Urothelium cell line (cell line): ENCODE measurements around the gene LRRC1.
A peak's percentile ranks its signal among the peaks of the same experiment; 100 is the strongest.

Source experiments
- DNase-seq: peaks from one replicate; pipeline ENCODE4 v3.0.0; 2011; ENCODE audit warnings: low spot score, mixed read lengths
- FAIRE-seq: peaks from 2 replicates; lab custom pipeline; 2011; peaks lifted over from hg19 to GRCh38; lab: Jason Lieb, UNC

The LRRC1 gene

DNA sequence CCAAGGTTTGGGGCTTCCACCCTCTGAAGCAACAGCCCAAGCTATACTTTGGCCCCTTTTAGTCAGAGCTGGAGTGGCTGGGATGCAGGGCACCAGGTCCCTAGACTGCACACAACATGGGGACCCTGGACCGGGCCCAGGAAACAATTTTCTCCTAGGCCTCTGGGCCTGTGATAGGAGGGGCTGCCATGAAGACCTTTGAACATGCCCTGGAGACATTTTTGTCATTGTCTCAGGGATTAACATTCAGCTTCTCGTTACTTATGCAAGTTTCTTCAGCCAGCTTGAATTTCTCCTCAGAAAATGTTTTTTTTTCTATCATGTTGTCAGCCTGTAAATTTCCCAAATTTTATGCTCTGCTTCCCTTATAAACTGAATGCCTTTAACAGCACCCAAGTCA is 82.3 kb downstream of the LRRC1 start:
- FAIRE-seq (no peak), DNase-seq (no peak)

DNA sequence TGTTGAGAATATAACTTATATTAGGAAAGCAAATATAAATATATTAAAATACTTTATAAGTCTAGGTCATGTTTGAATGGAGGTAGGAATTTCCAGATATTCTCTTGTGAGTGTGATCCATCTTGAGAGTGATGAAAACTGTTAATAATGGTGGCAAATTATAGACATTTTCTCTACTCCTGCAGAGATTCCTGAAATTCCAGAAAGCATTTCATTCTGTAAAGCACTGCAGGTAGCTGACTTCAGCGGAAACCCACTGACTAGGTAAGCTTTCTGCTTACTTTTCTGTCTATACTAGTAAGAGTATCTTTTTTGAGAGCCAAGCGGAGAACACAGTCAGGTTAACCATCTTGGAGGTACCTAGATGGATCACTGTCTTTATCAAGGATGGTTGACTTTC is 84.0 kb downstream of the LRRC1 start:
- DNase-seq (no peak), FAIRE-seq (no peak)

DNA sequence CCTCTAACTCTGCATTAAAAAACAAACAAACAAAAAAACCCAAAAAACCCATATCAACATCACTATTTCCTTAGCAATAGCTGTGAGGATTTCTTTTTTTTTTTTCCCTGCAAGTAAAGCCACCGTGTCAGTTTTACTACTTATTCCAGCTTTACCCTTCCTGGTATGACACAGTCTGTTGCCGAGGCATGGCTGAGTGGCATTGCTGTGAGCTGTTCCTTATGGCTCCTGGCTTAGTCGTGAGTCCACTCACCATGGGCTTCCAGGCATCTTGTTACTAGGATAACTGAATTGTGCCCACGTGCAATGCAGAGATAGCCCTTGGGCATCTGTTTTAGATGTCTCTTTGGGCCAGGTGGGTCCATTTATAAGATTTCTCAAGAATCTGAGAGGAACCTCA is 84.8 kb downstream of the LRRC1 start:
- FAIRE-seq = no peak

DNA sequence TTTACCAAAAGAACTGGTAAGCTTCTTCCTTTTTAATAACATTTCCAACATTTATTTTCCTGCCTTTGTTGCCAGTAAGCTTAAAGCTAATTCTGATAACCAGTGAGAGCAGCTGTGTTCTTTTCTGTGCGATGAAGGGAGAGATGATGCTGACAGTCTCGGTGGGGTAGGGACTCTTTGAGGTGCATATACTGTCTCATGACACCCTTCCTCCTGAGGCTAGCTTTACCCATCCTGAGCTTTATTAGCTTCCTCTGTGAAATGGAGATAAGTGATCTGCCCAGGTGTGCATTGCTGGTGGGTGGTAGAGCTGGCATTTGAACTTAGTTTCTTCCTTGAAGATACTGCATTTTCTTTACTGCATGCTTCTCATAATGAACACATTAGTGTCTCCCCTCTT is 92.5 kb downstream of the LRRC1 start:
- DNase-seq (no peak), FAIRE-seq (no peak)

More for the DNA sequence above, 84.8 kb downstream of the LRRC1 start:
- DNase-seq = no peak

DNA sequence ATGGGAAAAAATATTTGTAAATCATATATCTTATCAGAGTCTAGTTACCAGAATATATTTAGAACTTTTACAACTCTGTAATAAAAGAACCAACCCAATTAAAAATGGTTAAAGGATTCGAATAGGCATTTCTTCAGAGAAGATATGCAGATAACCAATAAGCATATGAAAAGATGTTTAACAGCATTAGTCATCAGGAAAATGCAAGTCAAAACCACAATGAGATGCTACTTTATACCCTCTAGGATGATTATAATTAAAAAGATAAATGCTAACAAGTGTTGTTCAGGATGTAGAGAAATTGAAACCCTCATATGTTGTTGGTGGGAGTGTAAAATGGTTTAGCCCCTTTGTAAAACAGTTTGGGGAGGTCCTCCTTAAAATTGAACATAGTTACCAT is 94.1 kb downstream of the LRRC1 start:
- DNase-seq (no peak), FAIRE-seq (no peak)

DNA sequence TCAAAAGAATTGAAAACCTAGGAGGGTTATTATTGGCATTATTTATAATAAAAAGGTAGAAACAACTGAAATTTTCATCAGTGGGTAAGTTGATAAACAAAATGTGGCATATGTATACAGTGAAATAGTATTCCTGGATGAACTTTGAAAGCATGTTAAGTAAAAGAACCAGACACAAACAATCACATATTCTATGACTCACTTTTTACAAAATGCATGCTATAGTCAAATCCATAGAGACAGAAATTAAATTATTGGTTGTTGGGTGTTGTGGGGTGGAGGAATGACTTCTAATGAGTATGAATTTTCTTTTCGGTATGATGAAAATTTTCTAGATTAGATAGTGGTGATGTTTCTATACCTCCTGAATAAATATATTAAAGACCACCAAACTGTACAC is 94.6 kb downstream of the LRRC1 start:
- DNase-seq = no peak
- FAIRE-seq = no peak

DNA sequence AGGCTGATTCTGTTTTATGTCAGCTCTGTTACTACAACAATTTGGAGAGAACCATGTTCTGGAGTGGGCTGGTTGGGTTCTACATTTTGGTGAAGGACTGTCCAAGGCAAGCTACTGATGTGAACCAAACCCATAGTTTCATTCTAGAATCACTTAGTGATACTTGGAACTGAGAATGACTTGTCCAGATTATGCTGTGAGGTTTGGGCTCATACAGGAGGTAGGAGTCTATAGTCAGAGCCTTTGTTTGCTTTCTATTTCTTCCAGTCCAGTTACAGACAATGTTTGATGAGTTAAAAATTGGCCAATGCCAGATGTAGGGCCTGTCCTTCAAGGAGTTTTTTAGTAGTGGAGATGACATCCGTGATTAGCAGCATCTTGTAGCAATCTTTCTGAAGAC is 97.9 kb downstream of the LRRC1 start:
- DNase-seq = no peak
- FAIRE-seq = no peak

DNA sequence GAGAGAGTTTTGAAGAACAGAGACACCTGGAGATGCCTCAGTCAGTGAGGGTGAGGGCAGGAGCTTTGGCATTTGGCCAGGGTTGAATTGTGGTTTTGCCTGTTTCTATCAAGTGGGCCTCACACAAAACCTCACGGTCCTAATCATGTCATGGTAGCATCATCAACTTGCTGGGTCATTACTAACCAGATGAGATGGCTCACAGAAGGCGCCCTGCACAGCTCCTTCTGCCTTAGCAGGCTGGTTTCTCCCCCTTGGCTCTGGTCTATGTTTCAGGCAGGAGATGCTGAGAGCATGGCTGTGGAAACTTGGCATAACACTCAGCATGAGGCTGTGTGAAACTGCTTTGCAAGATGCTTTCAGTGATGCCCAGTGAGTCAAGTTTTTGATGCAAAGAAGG is 99.3 kb downstream of the LRRC1 start:
- DNase-seq (peak; percentile 65), FAIRE-seq (peak; percentile 69)

DNA sequence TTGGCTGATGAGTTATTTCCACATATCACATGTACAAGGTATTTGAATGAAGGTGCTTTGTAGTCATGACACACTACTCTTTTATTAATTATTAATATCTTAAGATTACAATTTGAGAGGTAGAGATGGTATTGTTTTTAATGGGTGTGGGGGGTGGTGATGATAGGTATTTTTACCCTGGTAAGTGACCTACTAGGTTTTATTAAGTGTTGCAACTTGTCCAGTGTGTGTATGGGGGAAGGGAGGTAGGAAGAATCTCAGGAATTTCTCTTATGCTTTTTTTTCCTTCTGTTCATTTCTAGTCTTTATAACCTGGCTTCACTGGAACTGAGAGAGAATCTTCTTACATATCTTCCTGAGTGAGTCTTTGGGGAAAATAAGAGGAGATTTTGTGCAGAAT is 101.4 kb downstream of the LRRC1 start:
- DNase-seq = peak; percentile 39
- peak; percentile 79 for FAIRE-seq

DNA sequence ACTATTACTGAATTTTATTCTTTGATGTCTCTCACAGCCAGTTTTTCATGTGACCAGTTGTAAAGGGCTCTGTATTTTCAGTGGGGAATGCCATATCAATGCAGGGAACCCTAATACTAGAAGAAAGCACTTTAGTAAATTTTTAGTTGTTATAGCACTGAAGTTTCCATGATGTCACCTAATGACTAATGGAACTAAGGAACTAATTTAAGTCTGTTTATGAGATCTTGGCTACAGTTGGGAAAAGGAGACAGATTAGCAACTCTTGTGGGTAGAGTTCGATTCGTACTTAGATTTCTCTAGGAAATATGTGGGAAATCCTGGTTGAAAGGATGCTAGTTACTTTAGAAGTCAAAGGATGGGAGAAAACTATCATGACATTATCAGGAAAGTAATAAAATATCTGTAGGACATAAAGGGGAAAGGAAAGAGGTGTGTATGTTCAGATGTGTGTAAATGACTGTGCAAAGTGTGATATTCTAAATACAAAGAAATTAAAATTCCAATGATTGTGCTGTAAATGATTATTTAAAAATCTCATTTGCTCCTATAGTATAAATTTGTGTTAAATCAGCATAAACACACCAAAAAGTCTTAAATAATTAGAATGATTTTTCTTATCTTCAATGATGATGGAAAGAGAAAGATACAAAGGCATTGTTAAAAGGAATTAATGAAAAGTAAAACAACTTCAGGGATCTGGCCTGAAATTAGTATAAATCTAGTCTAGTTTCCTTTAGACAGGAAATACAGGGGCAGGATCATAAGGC is 103.4 kb downstream of the LRRC1 start:
- FAIRE-seq = no peak
- DNase-seq = no peak

DNA sequence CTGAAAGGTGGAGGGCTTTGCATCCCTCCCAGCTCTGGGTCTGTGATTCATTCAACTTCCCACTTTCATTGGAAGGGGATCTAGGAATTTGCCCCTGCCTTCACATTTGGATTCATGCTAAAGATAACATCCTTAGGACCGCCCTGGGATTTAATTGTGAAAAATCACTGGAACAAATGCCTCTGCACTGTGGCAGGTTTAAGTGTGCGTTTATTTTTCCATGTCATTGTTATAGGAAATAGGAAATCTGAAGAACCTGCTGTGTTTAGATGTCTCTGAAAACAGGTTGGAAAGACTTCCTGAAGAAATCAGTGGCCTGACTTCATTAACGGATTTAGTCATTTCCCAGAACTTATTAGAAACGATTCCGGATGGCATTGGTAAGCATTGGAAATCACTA is 104.7 kb downstream of the LRRC1 start:
- DNase-seq = no peak
- FAIRE-seq = no peak

DNA sequence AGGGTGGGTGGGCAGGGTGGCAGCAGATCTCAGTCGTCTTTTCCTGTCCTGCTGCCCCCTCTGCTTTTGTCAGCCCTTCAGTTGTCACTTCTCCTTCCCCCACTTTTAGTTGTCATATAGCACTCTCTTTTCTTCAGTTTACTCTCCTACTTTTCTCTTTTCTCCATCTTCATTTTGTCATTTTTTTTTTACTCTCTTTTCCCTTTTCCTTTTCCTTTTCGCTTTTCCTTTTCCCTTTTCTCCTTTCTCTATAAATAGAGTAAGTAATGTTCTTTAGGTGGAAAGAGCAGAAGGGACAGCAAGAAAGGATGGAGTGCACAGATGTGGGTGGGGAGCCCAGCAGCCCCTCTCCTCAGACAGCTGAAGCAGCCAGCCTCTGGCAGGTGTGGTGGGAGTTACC is 108.6 kb downstream of the LRRC1 start:
- no peak for FAIRE-seq
- no peak for DNase-seq

DNA sequence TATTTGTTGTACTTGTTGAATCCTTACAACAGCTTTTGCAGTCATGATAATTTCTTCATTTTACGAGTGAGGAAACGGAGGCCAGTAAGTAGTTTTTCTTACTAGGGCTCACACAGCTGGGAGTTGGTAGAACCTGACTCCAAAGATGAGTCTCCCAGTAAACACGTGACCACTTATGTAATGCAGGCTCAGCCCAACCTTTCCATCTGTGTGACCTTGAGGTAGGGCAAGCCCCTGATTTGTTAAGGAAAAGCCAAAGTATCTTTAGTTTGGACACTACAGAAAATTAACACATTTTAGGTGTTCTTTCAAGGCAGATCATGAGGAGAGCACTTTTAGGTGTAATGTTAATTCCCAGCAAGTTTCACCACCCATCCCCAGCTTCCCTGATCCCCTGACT is 111.3 kb downstream of the LRRC1 start:
- DNase-seq = no peak
- FAIRE-seq = no peak

DNA sequence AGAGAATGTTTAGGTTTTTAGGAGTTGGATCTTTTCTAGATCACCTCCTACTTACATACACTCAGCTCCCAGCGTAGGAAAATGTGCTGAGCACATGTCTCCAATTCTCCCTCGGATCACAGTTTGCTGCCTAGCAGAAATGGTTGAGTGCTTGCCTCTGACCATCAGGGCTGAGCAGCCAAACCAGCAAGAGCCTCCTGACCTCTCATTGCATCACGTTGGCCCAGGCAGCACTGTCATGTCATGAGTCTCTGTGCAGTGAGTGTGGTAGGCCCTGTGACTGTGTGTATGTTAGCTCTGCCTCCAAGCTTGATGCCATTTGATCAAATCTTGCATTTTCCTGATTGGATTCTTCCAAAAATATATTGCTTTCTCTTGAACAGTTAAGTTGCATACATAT is 112.0 kb downstream of the LRRC1 start:
- FAIRE-seq (peak; percentile 77), DNase-seq (no peak)

DNA sequence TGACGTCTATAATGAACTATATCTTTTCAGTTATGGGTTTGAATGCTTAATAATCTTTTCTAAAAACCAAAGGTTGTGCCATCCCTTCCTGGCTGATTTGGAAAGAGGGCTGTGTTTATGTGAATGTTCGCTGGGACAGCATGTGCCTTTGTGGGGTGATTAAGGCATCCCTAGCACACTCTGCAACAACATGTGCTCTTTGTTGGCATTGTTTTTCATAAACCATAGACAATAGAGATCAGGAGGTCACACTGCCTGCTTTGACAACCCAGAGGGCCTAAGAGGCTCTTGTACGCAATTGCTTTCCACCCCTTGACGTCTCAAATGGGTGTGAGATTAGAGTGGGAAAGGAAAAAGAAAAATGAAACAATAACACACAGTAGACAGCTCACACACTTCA is 116.0 kb downstream of the LRRC1 start:
- no peak for FAIRE-seq
- DNase-seq = no peak

DNA sequence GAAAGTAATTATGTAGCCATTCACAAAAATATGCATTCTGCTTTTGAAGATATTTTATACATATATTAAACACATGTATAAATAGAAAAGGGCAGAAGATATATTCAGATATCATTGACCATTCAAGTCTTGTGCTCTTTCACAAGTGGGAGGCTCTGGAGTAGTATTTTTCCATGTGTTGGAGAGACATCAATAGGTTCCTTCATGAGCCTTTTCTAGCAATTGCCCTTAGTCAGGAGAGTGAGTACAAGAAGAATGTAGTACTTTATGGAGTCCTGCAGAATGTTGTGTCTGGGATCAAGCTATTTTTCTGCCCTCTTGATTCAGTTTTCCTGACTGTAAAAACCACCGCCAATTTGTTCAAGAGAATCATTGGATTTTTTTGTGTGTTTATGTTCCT is 117.9 kb downstream of the LRRC1 start:
- DNase-seq = no peak
- FAIRE-seq = no peak

DNA sequence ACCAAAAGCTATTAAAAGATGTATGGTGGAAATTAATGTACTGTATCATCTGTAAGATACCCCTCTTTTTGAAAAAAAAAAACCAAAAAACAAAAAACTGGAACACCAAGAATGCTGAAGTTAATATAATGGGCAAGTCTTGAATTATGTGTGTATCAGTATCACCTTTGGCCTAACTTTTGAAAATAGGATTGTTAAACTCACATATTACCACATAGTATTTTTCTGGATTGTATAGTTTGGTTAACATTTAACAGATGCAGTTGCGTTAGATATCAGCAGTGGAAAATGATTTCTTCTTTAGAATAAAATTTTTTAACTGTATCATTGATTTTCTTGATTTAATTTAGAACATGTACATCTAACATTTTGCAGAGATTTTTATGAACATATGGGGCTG is 118.5 kb downstream of the LRRC1 start:
- no peak for FAIRE-seq
- no peak for DNase-seq

DNA sequence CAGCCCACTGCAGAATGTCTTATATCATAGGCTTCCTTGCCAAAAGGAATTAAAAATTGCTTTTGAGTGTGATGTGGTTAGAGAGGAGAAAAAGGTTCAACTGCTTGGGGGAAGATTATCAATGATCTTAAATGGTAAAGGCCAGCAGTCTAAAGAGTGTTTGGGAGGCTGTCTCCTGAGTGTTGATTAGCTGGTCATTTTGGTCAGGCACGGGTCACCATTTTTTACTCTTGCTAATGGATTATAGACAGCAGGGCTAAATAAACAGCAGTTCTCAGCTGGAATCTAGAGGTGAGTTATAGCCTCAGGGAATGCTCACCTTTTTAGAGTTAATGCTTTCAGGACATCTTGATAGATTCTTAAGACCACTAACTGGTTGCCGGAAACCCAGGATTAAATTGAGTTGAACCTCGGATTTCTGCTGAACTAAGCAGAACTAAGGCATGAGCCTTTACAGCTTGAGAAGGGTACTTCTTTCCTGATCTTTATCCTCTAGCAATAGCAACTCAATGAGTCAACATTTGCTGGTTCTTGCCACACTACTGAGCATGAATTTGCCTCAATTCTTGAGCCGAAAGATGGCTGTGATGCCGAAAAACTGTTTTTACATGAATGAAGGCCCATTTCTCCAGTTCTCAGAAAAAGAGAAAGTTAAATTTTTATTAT is 120.4 kb downstream of the LRRC1 start:
- DNase-seq (no peak), FAIRE-seq (no peak)

DNA sequence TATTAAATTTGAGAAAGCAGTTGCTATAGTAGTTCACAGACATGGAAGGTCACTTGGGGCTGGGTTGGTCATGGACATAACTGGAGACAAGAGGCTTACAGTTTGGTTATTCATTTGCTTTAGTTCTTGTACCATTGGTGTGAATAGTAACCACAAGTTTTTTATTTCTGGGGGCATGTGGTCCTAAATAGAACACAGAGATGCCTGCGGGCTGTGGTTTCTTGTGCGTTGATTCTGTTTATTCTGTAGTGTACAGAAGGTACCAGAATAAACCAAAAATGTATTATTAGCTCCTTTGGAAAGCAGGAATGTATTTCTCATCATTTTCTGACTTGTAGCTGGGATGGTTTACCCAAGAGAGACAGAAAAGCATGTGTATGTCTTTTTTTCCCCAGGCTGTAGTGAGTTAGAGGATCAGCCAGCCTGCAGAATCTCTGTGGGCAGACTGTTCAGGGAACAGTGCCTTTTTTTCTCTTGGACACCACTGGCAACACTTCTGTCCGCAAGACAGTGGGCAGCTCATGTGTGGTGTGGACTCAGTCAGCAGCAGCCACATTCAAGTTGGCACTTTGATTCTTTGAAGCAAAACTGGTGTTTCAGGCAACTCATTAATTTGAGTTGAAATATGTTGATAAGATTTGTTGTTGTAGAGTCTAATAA is 122.1 kb downstream of the LRRC1 start:
- peak; percentile 17 for FAIRE-seq
- DNase-seq = no peak

DNA sequence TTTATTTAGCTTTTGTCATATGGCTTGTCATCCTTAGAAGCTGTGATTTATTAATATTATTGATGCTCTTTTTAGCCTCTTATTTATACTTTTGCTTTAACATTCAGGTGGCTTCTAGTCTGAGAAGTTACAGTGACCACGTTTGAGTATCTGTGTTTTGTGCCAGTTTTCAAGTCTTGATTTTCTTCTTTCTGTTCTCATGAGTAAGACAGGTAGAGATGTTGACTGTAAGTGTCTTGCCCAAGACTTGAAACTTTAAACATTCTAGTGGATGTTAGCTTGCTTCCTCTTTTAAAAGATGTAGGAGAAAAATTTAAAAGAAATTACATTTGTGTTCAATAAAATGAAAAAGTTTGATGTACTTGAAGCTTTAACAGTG is 122.6 kb downstream of the LRRC1 start:
- DNase-seq (no peak), FAIRE-seq (no peak)

DNA sequence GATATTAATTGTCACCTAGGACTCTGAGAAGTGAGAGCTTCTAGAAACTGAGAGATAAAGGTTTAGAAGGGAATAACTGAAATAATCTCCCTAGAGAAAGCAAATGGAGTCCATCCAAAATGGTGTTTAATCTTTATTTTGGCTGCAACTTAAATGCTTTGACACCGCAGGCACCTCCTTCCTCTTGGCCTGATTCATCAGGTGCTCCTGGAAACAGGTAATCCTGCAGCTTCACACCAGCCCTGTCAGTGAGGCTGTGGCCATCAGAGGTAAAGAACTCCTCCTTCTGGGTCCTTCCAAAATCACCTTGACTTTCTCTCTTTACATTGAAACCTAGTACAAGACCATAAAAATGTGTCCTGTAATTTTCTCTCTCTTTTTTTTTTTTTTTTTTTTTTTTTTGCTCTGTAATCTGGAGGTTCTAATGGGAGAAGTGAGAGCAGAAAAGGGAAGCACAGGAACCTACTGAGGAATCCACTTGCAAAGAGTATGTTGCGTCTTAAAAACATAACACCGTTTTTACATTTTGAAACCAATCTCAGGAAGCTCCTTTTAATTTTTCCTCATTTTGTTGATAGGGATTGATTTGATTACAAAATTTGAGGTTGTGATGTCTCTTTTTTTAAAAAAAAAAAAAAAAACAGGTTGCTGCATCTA is 124.2 kb downstream of the LRRC1 start:
- DNase-seq = no peak
- FAIRE-seq = no peak

DNA sequence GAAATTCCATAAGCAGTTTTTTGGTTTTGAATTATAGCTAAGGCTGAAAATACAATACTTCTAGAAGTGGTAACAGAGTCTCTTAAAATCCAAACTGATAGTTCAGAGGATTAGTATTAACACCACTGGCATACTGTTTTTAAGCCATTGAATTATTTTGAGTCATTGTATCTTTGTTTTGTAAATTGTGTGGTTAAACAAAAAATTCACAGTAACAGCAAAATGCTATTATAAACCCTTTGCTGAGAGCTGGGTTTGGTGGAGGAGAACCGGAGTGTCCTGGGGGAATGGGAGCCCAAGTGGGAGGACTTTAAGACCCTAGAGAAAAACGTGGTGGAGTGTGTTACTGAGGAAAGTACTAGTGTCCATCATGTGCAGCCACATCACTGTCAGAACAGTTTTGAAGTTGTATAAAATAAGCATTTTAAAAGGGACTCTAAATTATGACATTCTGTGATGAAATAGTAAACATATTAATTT is 125.1 kb downstream of the LRRC1 start:
- FAIRE-seq (no peak), DNase-seq (no peak)
